Left lobe of liver (tissue), 2 donors: ENCODE results near the gene SELENOV. TPM values are rescaled to one million over a fixed set of nuclear protein-coding genes. Genes with fewer than 3 reads are reported as not detected.

Experiments
- ATAC-seq: fragments of 200-7000 bp; cut with Tn5 transposase; one replicate; pipeline ENCODE4 v1.9.1; 2020; ENCODE audit warnings: mild to moderate bottlenecking, moderate library complexity
- DNase-seq: peaks from one replicate; pipeline ENCODE4 v3.0.0-alpha.2; 2020; ENCODE audit warnings: low spot score
- total RNA-seq: library from RNA; stranded (reverse); gene quantifications from one replicate; pipeline ENCODE4 v1.2.1, GENCODE V29; 2021
- donor health status: DM: no; HTN: no; CAD: no; lungs with moderate emphysema.
- donor health status: DM: no; HTN: yes; CAD: no.

Gene SELENOV
- total RNA-seq, 1 donor from 2014 or later, result not detected

GRCh38 chr19:39492788-39493187 is 22.2 kb upstream of the SELENOV start:
- ATAC-seq (no peak), DNase-seq (no peak)

GRCh38 chr19:39494661-39495060 is 20.3 kb upstream of the SELENOV start:
- no peak for DNase-seq
- ATAC-seq, result no peak

- no peak for DNase-seq
- ATAC-seq, result no peak
These were observed 18.9 kb upstream of the SELENOV start for GRCh38 chr19:39496063-39496462.

GRCh38 chr19:39497701-39497995 is 17.3 kb upstream of the SELENOV start:
- no peak for DNase-seq
- no peak for ATAC-seq

GRCh38 chr19:39497996-39498797 is 16.7 kb upstream of the SELENOV start:
- ATAC-seq (peak; percentile 40), DNase-seq (no peak)

- no peak for DNase-seq
- no peak for ATAC-seq
These were observed 15.9 kb upstream of the SELENOV start, which contains the start of gene DLL3 for GRCh38 chr19:39498798-39499642. DLL3 (plus strand) TSS chr19:39498947; CDS start chr19:39498975, 28 bp downstream.

GRCh38 chr19:39499932-39500331 is 15.0 kb upstream of the SELENOV start:
- DNase-seq, result no peak
- no peak for ATAC-seq

GRCh38 chr19:39500543-39500942 is 14.4 kb upstream of the SELENOV start:
- no peak for DNase-seq
- no peak for ATAC-seq

GRCh38 chr19:39501340-39501739 is 13.6 kb upstream of the SELENOV start:
- ATAC-seq, result no peak
- DNase-seq, result no peak

- DNase-seq, result peak; percentile 54
- ATAC-seq, result peak; percentile 92
These were observed 12.1 kb upstream of the SELENOV start for GRCh38 chr19:39502640-39503417.

- DNase-seq, result no peak
- ATAC-seq, result no peak
These were observed 8.4 kb upstream of the SELENOV start for GRCh38 chr19:39506598-39506943.

- ATAC-seq (peak; percentile 20), DNase-seq (no peak)
These were observed 7.8 kb upstream of the SELENOV start for GRCh38 chr19:39506944-39507714.

- DNase-seq, result no peak
- ATAC-seq, result no peak
These were observed 7.1 kb upstream of the SELENOV start for GRCh38 chr19:39507715-39508364.

GRCh38 chr19:39508629-39509028 is 6.3 kb upstream of the SELENOV start:
- ATAC-seq, result no peak
- DNase-seq, result no peak

GRCh38 chr19:39509233-39509632 is 5.7 kb upstream of the SELENOV start:
- DNase-seq, result no peak
- ATAC-seq, result no peak

- ATAC-seq, result no peak
- DNase-seq, result no peak
These were observed 2.0 kb upstream of the SELENOV start for GRCh38 chr19:39512988-39513387.

GRCh38 chr19:39515551-39516191 is 732 bp downstream of the SELENOV start:
- no peak for ATAC-seq
- DNase-seq, result no peak

- no peak for ATAC-seq
These were observed 1.3 kb downstream of the SELENOV start for GRCh38 chr19:39516270-39516669.

GRCh38 chr19:39517432-39517831 is 2.5 kb downstream of the SELENOV start:
- DNase-seq (no peak), ATAC-seq (no peak)

More at GRCh38 chr19:39516270-39516669, 1.3 kb downstream of the SELENOV start:
- DNase-seq, result no peak

- ATAC-seq (no peak), DNase-seq (no peak)
These were observed 3.5 kb downstream of the SELENOV start for GRCh38 chr19:39518458-39518857.
